HepG2 (cell line): Measurements from ENCODE around the gene ZNF541. TPM values are rescaled to one million over a fixed set of nuclear protein-coding genes. Genes with fewer than 3 reads are reported as not detected.

Source experiments
- BATF2 ChIP-seq: sonication (generic); formaldehyde crosslinking; IDR thresholded peaks from 2 replicates; pipeline ENCODE4 v1.8.0; 2022; ENCODE audit warnings: mild to moderate bottlenecking, missing genetic modification reagents, moderate library complexity
- GPBP1L1 ChIP-seq: sonication (generic); formaldehyde crosslinking; IDR thresholded peaks from 2 replicates; pipeline ENCODE4 v1.5.0; 2020; ENCODE audit warnings: mild to moderate bottlenecking, missing genetic modification reagents
- NBN ChIP-seq: fragments of 450-650 bp; conservative IDR thresholded peaks from 2 replicates; pipeline ENCODE4 v1.6.1; 2017
- PAX8 ChIP-seq: sonication (generic); formaldehyde crosslinking; IDR thresholded peaks from 2 replicates; pipeline ENCODE4 v1.8.0; 2022; ENCODE audit warnings: mild to moderate bottlenecking, missing genetic modification reagents, borderline replicate concordance
- SETDB1 ChIP-seq: sonication (generic); formaldehyde crosslinking; IDR thresholded peaks from 2 replicates; pipeline ENCODE4 v1.5.1; 2020; ENCODE audit warnings: missing genetic modification reagents, mild to moderate bottlenecking, borderline replicate concordance
- STAG1 ChIP-seq: sonication (generic); formaldehyde crosslinking; IDR thresholded peaks from 2 replicates; pipeline ENCODE4 v1.4.0; 2020; ENCODE audit warnings: missing genetic modification reagents
- TCF12 ChIP-seq, 2 experiments: fragments of 450-650 bp in 1 of 2; sonication (generic) in 1 of 2; formaldehyde crosslinking in 1 of 2; IDR thresholded peaks; 2 replicates each; pipeline versions ENCODE4 v1.6.1 to v1.8.0; 2017 to 2022; ENCODE audit warnings: antibody characterized with exemption in 1 of 2, mild to moderate bottlenecking in 1 of 2, missing genetic modification reagents in 1 of 2, moderate library complexity in 1 of 2
- TCF7 ChIP-seq: sonication (generic); IDR thresholded peaks from 2 replicates; pipeline ENCODE4 v1.6.1; 2016; ENCODE audit warnings: antibody characterized with exemption, low read depth
- ZFP82 ChIP-seq: sonication (generic); formaldehyde crosslinking; IDR thresholded peaks from 2 replicates; pipeline ENCODE4 v1.5.1; 2020; ENCODE audit warnings: mild to moderate bottlenecking, missing genetic modification reagents, borderline replicate concordance
- ZGPAT ChIP-seq: IDR thresholded peaks from 2 replicates; pipeline ENCODE4 v1.6.1; 2016; ENCODE audit warnings: mild to moderate bottlenecking
- ZNF331 ChIP-seq: sonication (generic); formaldehyde crosslinking; IDR thresholded peaks from 2 replicates; pipeline ENCODE4 v1.4.0; 2020; ENCODE audit warnings: missing genetic modification reagents
- ZNF496 ChIP-seq: sonication (generic); formaldehyde crosslinking; IDR thresholded peaks from 2 replicates; pipeline ENCODE4 v1.8.1; 2023; ENCODE audit warnings: mild to moderate bottlenecking, moderate library complexity, missing genetic modification reagents; ENCODE audit not compliant: insufficient replicate concordance
- ZNF747 ChIP-seq: sonication (generic); formaldehyde crosslinking; IDR thresholded peaks from 2 replicates; pipeline ENCODE4 v1.8.1; 2023; ENCODE audit warnings: missing genetic modification reagents, mild to moderate bottlenecking, borderline replicate concordance
- ZNF83 ChIP-seq: sonication (generic); formaldehyde crosslinking; IDR thresholded peaks from 2 replicates; pipeline ENCODE4 v1.4.0; 2020; ENCODE audit warnings: missing genetic modification reagents, mild to moderate bottlenecking, borderline replicate concordance
- ZNF839 ChIP-seq: sonication (generic); formaldehyde crosslinking; IDR thresholded peaks from 2 replicates; pipeline ENCODE4 v1.4.0; 2020; ENCODE audit warnings: missing genetic modification reagents, mild to moderate bottlenecking, borderline replicate concordance
- polyA plus RNA-seq, 8 experiments: library from polyadenylated mRNA; depleted of rRNA in 3 of 8; stranded (reverse) in 7 of 8; unstranded in 1 of 8; fragments of >200 nt; fragmentation: Illumina TruSeq in 4 of 8; extraction: Trizol in 4 of 8; gene quantifications; 2 replicates each; pipeline versions ENCODE4 v1.2.1 to v1.2.3, GENCODE V29; 2011 to 2016; ENCODE audit warnings: low read depth in 4 of 8, missing spikeins in 1 of 8, mixed read lengths in 1 of 8; ENCODE audit not compliant: insufficient read depth in 1 of 8
- total RNA-seq, 5 experiments: library from RNA; depleted of rRNA; stranded (reverse); fragments of >200 nt; fragmentation: Illumina TruSeq; extraction: Trizol; gene quantifications; 2 replicates each; pipeline ENCODE4 v1.2.3, GENCODE V29; 2016; ENCODE audit warnings: low read depth in 1 of 5
- TF ChIP-seq, protein P1 (sequence below): sonication (generic); formaldehyde crosslinking; IDR thresholded peaks from 2 replicates; pipeline ENCODE4 v1.8.0; 2022; ENCODE audit warnings: mild to moderate bottlenecking, missing genetic modification reagents, borderline replicate concordance
- TF ChIP-seq, protein P2 (sequence below): IDR thresholded peaks from 2 replicates; pipeline ENCODE4 v1.6.1; 2012; ENCODE audit warnings: low read depth, low read length, improper control_type of control experiment
- TF ChIP-seq, protein P3 (sequence below): sonication (generic); formaldehyde crosslinking; IDR thresholded peaks from 2 replicates; pipeline ENCODE4 v1.5.1; 2020; ENCODE audit warnings: missing genetic modification reagents, mild to moderate bottlenecking, borderline replicate concordance
- TF ChIP-seq, protein P4 (sequence below): sonication (generic); IDR thresholded peaks from 2 replicates; pipeline ENCODE4 v1.6.1; 2016; ENCODE audit warnings: low read depth, borderline replicate concordance

Gene ZNF541
- total and polyA plus RNA-seq, 2 of the 13 experiments (the other 11 are each of a cell fraction or from before 2014, with no cell fraction given): 0.03 to 0.04 TPM

- no peak for TF ChIP-seq GPBP1L1
- TF ChIP-seq BATF2 (CRISPR knock-in tag): no peak
- TF ChIP-seq NBN: no peak
- no peak for TF ChIP-seq ZNF83
- no peak for TF ChIP-seq TCF12 (IDR thresholded peaks at IDR 0.05)
- TF ChIP-seq TCF12 (CRISPR knock-in tag; IDR thresholded peaks at IDR 0.05): 0 out of 2 replicates have a peak, but pooled peaks have one; percentile 27
- no peak for TF ChIP-seq ZNF839 (CRISPR knock-in tag)
- no peak for TF ChIP-seq PAX8 (CRISPR knock-in tag)
- TF ChIP-seq ZGPAT (CRISPR knock-in tag): peak; percentile 48; the same call in 1 of the 2 replicates
- TF ChIP-seq ZNF331 (CRISPR knock-in tag): 0 out of 2 replicates have a peak, but pooled peaks have one; percentile 9
- TF ChIP-seq, protein P1, sequence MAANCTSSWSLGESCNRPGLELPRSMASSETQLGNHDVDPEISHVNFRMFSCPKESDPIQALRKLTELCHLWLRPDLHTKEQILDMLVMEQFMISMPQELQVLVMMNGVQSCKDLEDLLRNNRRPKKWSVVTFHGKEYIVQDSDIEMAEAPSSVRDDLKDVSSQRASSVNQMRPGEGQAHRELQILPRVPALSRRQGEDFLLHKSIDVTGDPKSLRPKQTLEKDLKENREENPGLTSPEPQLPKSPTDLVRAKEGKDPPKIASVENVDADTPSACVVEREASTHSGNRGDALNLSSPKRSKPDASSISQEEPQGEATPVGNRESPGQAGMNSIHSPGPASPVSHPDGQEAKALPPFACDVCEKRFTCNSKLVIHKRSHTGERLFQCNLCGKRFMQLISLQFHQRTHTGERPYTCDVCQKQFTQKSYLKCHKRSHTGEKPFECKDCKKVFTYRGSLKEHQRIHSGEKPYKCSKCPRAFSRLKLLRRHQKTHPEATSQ: no peak
- TF ChIP-seq, protein P2, sequence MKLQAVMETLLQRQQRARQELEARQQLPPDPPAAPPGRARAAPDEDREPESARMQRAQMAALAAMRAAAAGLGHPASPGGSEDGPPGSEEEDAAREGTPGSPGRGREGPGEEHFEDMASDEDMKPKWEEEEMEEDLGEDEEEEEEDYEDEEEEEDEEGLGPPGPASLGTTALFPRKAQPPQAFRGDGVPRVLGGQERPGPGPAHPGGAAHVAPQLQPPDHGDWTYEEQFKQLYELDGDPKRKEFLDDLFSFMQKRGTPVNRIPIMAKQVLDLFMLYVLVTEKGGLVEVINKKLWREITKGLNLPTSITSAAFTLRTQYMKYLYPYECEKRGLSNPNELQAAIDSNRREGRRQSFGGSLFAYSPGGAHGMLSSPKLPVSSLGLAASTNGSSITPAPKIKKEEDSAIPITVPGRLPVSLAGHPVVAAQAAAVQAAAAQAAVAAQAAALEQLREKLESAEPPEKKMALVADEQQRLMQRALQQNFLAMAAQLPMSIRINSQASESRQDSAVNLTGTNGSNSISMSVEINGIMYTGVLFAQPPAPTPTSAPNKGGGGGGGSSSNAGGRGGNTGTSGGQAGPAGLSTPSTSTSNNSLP: no peak
- TF ChIP-seq ZNF747: no peak
- TF ChIP-seq, protein P3, sequence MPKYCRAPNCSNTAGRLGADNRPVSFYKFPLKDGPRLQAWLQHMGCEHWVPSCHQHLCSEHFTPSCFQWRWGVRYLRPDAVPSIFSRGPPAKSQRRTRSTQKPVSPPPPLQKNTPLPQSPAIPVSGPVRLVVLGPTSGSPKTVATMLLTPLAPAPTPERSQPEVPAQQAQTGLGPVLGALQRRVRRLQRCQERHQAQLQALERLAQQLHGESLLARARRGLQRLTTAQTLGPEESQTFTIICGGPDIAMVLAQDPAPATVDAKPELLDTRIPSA: no peak
- TF ChIP-seq SETDB1: no peak
- TF ChIP-seq ZFP82 (CRISPR knock-in tag): no peak
- peak; percentile 25; the same call in 1 of the 2 replicates for TF ChIP-seq STAG1 (CRISPR knock-in tag)
- no peak for TF ChIP-seq TCF7
- no peak for TF ChIP-seq ZNF496 (CRISPR knock-in tag)
- TF ChIP-seq, protein P4, sequence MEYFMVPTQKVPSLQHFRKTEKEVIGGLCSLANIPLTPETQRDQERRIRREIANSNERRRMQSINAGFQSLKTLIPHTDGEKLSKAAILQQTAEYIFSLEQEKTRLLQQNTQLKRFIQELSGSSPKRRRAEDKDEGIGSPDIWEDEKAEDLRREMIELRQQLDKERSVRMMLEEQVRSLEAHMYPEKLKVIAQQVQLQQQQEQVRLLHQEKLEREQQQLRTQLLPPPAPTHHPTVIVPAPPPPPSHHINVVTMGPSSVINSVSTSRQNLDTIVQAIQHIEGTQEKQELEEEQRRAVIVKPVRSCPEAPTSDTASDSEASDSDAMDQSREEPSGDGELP: peak; percentile 82
Observed at GRCh38 chr19:47609906-47610894, 37.3 kb upstream of the ZNF541 start (continued).
